Vagina (tissue), 2 donors: ENCODE data around the gene VOPP1.

Source experiments
- CTCF ChIP-seq, 3 experiments: fragments of 450-650 bp in 2 of 3; fragments of 200-600 bp in 1 of 3; sonication (generic) in 1 of 3; IDR thresholded peaks; one replicate each; pipeline ENCODE4 v1.5.1; 2017 to 2019; ENCODE audit warnings: antibody characterized with exemption in 3 of 3, mild to moderate bottlenecking in 2 of 3, moderate library complexity in 2 of 3
- POLR2A ChIP-seq, 2 donors: fragments of 450-650 bp; IDR thresholded peaks; one replicate each; pipeline ENCODE4 v1.6.1; 2017; ENCODE audit warnings: antibody characterized with exemption in 2 of 2, mild to moderate bottlenecking in 2 of 2, moderate library complexity in 2 of 2

- TF ChIP-seq CTCF (IDR thresholded peaks at IDR 0.05): no peak
- no peak for TF ChIP-seq POLR2A (IDR thresholded peaks at IDR 0.05)
These were observed 131.3 kb downstream of the VOPP1 start for GRCh38 chr7:55441002-55441401.
